ENCODE results near the gene OCRL.

The OCRL gene

GRCh38 chrX:129540068-129540653 is at the start of gene OCRL:
Gene OCRL (plus strand): TSS chrX:129540259. CDS start chrX:129540440, 181 bp downstream.
- DNase-seq (ENCODE audit: low read depth): no peak

- no peak for DNase-seq (ENCODE audit: low read depth)
These were observed 49.7 kb upstream of the OCRL start for GRCh38 chrX:129490330-129490729.

- DNase-seq (ENCODE audit: low read depth): no peak
These were observed 46.4 kb upstream of the OCRL start for GRCh38 chrX:129493643-129494042.

- DNase-seq (ENCODE audit: low read depth): no peak
These were observed 45.2 kb upstream of the OCRL start for GRCh38 chrX:129494887-129495286.

- DNase-seq (ENCODE audit: low read depth): no peak
These were observed 44.2 kb upstream of the OCRL start for GRCh38 chrX:129495900-129496299.

- DNase-seq (ENCODE audit: low read depth): peak; percentile 23
These were observed 43.4 kb upstream of the OCRL start for GRCh38 chrX:129496625-129497024.

GRCh38 chrX:129497146-129497843 is 42.8 kb upstream of the OCRL start:
- DNase-seq (ENCODE audit: low read depth): no peak

GRCh38 chrX:129510331-129510730 is 29.7 kb upstream of the OCRL start:
- no peak for DNase-seq (ENCODE audit: low read depth)

GRCh38 chrX:129511689-129512088 is 28.4 kb upstream of the OCRL start:
- DNase-seq (ENCODE audit: low read depth): no peak

- no peak for DNase-seq (ENCODE audit: low read depth)
These were observed 27.6 kb upstream of the OCRL start for GRCh38 chrX:129512409-129512808.

GRCh38 chrX:129516402-129516801 is 23.7 kb upstream of the OCRL start:
- no peak for DNase-seq (ENCODE audit: low read depth)

GRCh38 chrX:129520151-129520550 is 19.9 kb upstream of the OCRL start:
- no peak for DNase-seq (ENCODE audit: low read depth)

GRCh38 chrX:129522184-129523078 is 17.6 kb upstream of the OCRL start:
- DNase-seq (ENCODE audit: low read depth): peak; percentile 49

- DNase-seq (ENCODE audit: low read depth): no peak
These were observed 16.8 kb upstream of the OCRL start, which contains the start of gene SMARCA1 for GRCh38 chrX:129523079-129523911. Gene SMARCA1 (minus strand): TSS chrX:129523490. CDS start chrX:129523370, 120 bp downstream.

GRCh38 chrX:129524250-129524850 is 15.7 kb upstream of the OCRL start:
- DNase-seq (ENCODE audit: low read depth): no peak

- DNase-seq (ENCODE audit: low read depth): no peak
These were observed 14.9 kb upstream of the OCRL start for GRCh38 chrX:129525162-129525561.

GRCh38 chrX:129525896-129526295 is 14.2 kb upstream of the OCRL start:
- DNase-seq (ENCODE audit: low read depth): no peak

- no peak for DNase-seq (ENCODE audit: low read depth)
These were observed 10.3 kb upstream of the OCRL start for GRCh38 chrX:129529685-129530281.

- DNase-seq (ENCODE audit: low read depth): no peak
These were observed 9.6 kb upstream of the OCRL start for GRCh38 chrX:129530410-129530809.

GRCh38 chrX:129531132-129531531 is 8.9 kb upstream of the OCRL start:
- DNase-seq (ENCODE audit: low read depth): no peak

All from HS-27A (cell line).